K562 (cell line): Measurements from ENCODE around the gene NFATC1. TPM values are rescaled to one million over a fixed set of nuclear protein-coding genes. Genes with fewer than 3 reads are reported as not detected.

Source experiments
- ATAC-seq: fragments of 200-7000 bp; cut with Tn5 transposase; 3 replicates; pipeline ENCODE4 v1.9.1; 2020; ENCODE audit warnings: moderate library complexity
- BruUV-seq: library from RNA; stranded (reverse); fragments of 400-500 nt; replicated peaks from 2 replicates; lab custom pipeline; 2021; lab: Mats Ljungman, UMichigan
- CTCF ChIA-PET: fragments of 300-600 bp; formaldehyde crosslinking; extraction: SDS; loops from one replicate; lab custom pipeline; 2021; ENCODE audit warnings: low intra/inter-chr PET ratio; lab: Yijun Ruan, JAX
- POLR2A ChIA-PET: fragments of 300-600, 350-650 bp; sonication (Branson Sonifier 250); formaldehyde crosslinking; extraction: SDS; loops from one replicate; lab custom pipeline; 2021; ENCODE audit warnings: antibody characterized with exemption, inconsistent platforms; lab: Yijun Ruan, JAX
- DNase-seq, 4 experiments: peaks; one replicate each; pipeline versions ENCODE4 v3.0.0 to v3.0.0-alpha.2; 2011 to 2018; ENCODE audit warnings: low spot score in 3 of 4, mixed read lengths in 3 of 4; ENCODE audit errors: extremely low read depth in 1 of 4
- FAIRE-seq: peaks from 2 replicates; lab custom pipeline; 2011; peaks lifted over from hg19 to GRCh38; lab: Jason Lieb, UNC
- H2AFZ ChIP-seq: 2 replicates; pipeline ENCODE4 v1.6.0; 2011; ENCODE audit warnings: low read depth, low read length, control low read depth, inconsistent platforms
- H3K27ac ChIP-seq: fragments of 200-600 bp; 3 replicates; pipeline ENCODE4 v1.8.0; 2011; ENCODE audit warnings: low read depth, mild to moderate bottlenecking, control low read depth, inconsistent platforms, low read length, moderate library complexity, mixed read lengths; ENCODE audit errors: extremely low read depth
- H3K27me3 ChIP-seq, 2 experiments: fragments of 300-600 bp in 1 of 2; 2 replicates in 1 of 2; 3 replicates in 1 of 2; pipeline versions ENCODE4 v1.6.0 to v1.8.0; 2011; ENCODE audit warnings: inconsistent platforms in 2 of 2, low read length in 2 of 2, mild to moderate bottlenecking in 1 of 2, mixed read lengths in 1 of 2, moderate library complexity in 1 of 2; ENCODE audit not compliant: control insufficient read depth in 2 of 2, insufficient read depth in 2 of 2
- H3K36me3 ChIP-seq: fragments of 300-600 bp; 3 replicates; pipeline ENCODE4 v1.8.0; 2011; ENCODE audit warnings: mild to moderate bottlenecking, low read length, inconsistent platforms; ENCODE audit not compliant: control insufficient read depth, insufficient read depth
- H3K4me1 ChIP-seq, 2 experiments: fragments of 200-600 bp in 1 of 2; replicated peaks in 1 of 2; 2 replicates in 1 of 2; 3 replicates in 1 of 2; pipeline versions ENCODE4 v1.5.1 to v1.8.0; 2011; ENCODE audit warnings: inconsistent platforms in 2 of 2, low read length in 2 of 2, mild to moderate bottlenecking in 1 of 2, mixed read lengths in 1 of 2, moderate library complexity in 1 of 2; ENCODE audit not compliant: control insufficient read depth in 2 of 2, insufficient read depth in 2 of 2
- H3K4me2 ChIP-seq: 2 replicates; pipeline ENCODE4 v1.6.1; 2011; ENCODE audit warnings: low read length, control low read depth, inconsistent platforms, mixed read lengths; ENCODE audit not compliant: insufficient read depth
- H3K4me3 ChIP-seq: fragments of 200-600 bp; sonication (generic), shearing (Covaris generic); 2 replicates; pipeline ENCODE4 v1.5.1; 2016; ENCODE audit warnings: control low read depth, inconsistent platforms
- H3K79me2 ChIP-seq: fragments of 200-600 bp; 3 replicates; pipeline ENCODE4 v1.8.0; 2011; ENCODE audit warnings: low read length, inconsistent platforms; ENCODE audit not compliant: control insufficient read depth, insufficient read depth
- H3K9ac ChIP-seq, 2 experiments: 2 replicates each; pipeline versions ENCODE4 v1.6.0 to v1.6.1; 2011; ENCODE audit warnings: low read depth in 2 of 2, low read length in 2 of 2, control low read depth in 1 of 2, inconsistent platforms in 1 of 2, mild to moderate bottlenecking in 1 of 2, mixed read lengths in 1 of 2; ENCODE audit not compliant: insufficient read depth in 1 of 2
- H3K9me1 ChIP-seq: one replicate; pipeline ENCODE4 v1.6.0; 2011; ENCODE audit warnings: inconsistent platforms, mild to moderate bottlenecking, low read length, moderate library complexity; ENCODE audit not compliant: control insufficient read depth, insufficient read depth
- H3K9me3 ChIP-seq: replicated peaks from 2 replicates; pipeline ENCODE4 v1.5.1; 2011; ENCODE audit warnings: low read depth, low read length, inconsistent platforms; ENCODE audit not compliant: control insufficient read depth, insufficient read depth
- H4K20me1 ChIP-seq: replicated peaks from 2 replicates; pipeline ENCODE4 v1.6.1; 2011; ENCODE audit warnings: low read length, inconsistent platforms, mixed read lengths; ENCODE audit not compliant: control insufficient read depth, insufficient read depth
- RFX1 ChIP-seq: fragments of 450-650 bp; IDR thresholded peaks from 2 replicates; pipeline ENCODE4 v1.6.1; 2016; ENCODE audit warnings: mild to moderate bottlenecking, moderate library complexity
- SLC30A9 ChIP-seq: fragments of 250-450 bp; sonication (Bioruptor Pico); IDR thresholded peaks from 2 replicates; pipeline ENCODE4 v1.8.0; 2022; ENCODE audit warnings: mild to moderate bottlenecking, moderate library complexity
- WGBS: fragments of 100-300 bp; shearing (Covaris generic); methylation state at CpG from one replicate; pipeline ENCODE4 v1.1.6; 2016; ENCODE audit warnings: low coverage, mixed read lengths; ENCODE audit not compliant: insufficient coverage; ENCODE audit errors: missing lambda C conversion rate; 5-methylcytosine and 5-hydroxymethylcytosine counted together
- in situ Hi-C: fragments of 300-500 bp; cut with MboI; formaldehyde crosslinking; loops from 4 replicates; pipeline ENCODE4 v1.15.0; 2018; ENCODE audit warnings: inconsistent platforms, mixed read lengths
- intact Hi-C: fragments of 100-400 bp; cut with micrococcal nuclease; formaldehyde crosslinking; loops from 2 replicates; pipeline ENCODE4 v1.14.2; 2022
- polyA plus RNA-seq, 8 experiments: library from polyadenylated mRNA; depleted of rRNA in 4 of 8; stranded (reverse) in 5 of 8; unstranded in 3 of 8; fragments of >200 nt; fragmentation: Nextera tagmentation in 2 of 8; fragmentation: Illumina TruSeq in 1 of 8; extraction: Ambion mirVana in 2 of 8; extraction: Trizol in 1 of 8; gene quantifications; 2 replicates each; pipeline versions ENCODE4 v1.2.1 to v1.2.3, GENCODE V29; 2011 to 2014; ENCODE audit warnings: inconsistent platforms in 1 of 8, missing spikeins in 1 of 8
- total RNA-seq, 7 experiments: library from RNA; depleted of rRNA in 6 of 7; stranded (reverse); fragments of >200 nt in 6 of 7; fragmentation: Illumina TruSeq in 2 of 7; extraction: Trizol in 2 of 7; gene quantifications; 2 replicates each; pipeline versions ENCODE4 v1.2.1 to v1.2.3, GENCODE V29; 2011 to 2021; ENCODE audit warnings: low replicate concordance in 1 of 7

Gene NFATC1
- total and polyA plus RNA-seq, 9 of the 15 experiments (the other 6 are each of a cell fraction or from before 2014, with no cell fraction given) = 1.1 to 16.4 (median 2.5) TPM

DNA sequence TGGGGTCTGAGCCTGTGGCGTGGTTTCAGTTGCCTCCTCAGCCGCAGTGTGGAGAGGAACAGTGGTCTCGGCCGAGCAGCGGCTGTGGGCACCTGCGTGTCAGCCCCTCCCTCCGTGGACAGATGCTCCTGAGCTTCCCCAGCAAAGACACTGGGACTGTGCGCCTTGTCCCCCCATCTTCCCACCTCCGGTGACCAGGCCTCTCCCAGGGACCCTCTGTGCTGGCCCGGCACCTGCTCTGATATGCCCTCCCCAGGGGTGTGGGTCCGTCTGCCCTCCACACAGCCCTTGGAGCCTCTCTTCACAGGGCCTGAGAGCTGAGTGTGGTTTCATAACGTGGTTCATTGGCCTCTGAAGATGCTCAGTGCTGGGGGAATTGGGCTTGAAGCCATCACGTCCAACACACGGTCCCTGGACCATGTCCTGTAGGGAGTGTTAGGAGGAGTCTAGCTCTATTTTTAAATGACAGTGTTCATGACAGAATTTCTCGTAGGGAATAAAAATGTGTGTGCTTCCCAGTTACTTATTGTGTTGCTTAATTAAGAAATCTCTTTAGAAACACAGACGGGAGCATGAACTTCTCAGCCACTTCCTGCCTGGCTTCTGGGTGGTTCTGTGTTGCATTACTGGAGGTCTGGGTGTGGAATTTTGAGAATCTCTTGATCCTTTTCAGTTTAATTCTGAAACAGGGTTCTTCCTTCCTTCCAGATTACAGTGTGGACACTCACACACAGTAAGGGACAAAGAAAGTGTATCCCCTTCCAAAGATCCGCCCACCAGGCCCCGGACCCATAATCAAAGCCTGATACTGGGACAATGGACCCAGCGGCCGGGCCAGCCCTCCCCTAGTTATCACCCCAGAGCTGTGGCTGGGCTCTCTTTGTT is 110.7 kb downstream of the NFATC1 start:
- in situ Hi-C loops = no loop called here
- CTCF ChIA-PET = no interaction called here
- Histone ChIP-seq H3K36me3 (0 out of 3 replicates have a peak, but pooled peaks cover 5% of the 10 kb centered on the region), H4K20me1 (no peaks in the 10 kb centered on the region), H3K27ac (peak overlapping the region; percentile 79), H3K4me2 (peak overlapping the region; percentile 39), H2AFZ (0 out of 2 replicates have a peak overlapping the region, but pooled peaks have one; percentile 68)
- TF ChIP-seq RFX1 (peak; percentile 40; the same call in 1 of the 2 replicates), SLC30A9 (CRISPR knock-in tag) (no peak)
- TF ChIP-seq, all 486 proteins: peak for 1
- no peak for FAIRE-seq
- no peaks in the 10 kb centered on the region for H3K9me3 ChIP-seq
- H3K9me1 ChIP-seq = no peaks in the 10 kb centered on the region
- intact Hi-C loops = loop anchor here (5.0 to 10.0 kb wide), 2 partner anchors 109 to 1512 kb away; partner anchors contain the start of gene NFATC1
- peaks cover 55 to 65% of the 10 kb centered on the region in 2 experiments for H3K4me1 ChIP-seq
- 31% methylated on average over 14 of the region's 20 CpGs for WGBS
- ATAC-seq = no peak
- no TSS peak for BruUV-seq
- peak overlapping the region in 1 of 2 experiments; percentile 87; a peak in 2 of 4 replicates for H3K9ac ChIP-seq
- no peaks in the 10 kb centered on the region for H3K27me3 ChIP-seq
- H3K79me2 ChIP-seq = 0 out of 3 replicates have a peak, but pooled peaks cover 2% of the 10 kb centered on the region
- POLR2A ChIA-PET = interaction anchor here (0.6 to 0.9 kb wide), 2 partner anchors 11 to 609 kb away, joined by 3 to 4 read pairs; no protein-coding TSS in a partner anchor
- no peak overlapping the region for H3K4me3 ChIP-seq
- no peak for DNase-seq
